DOHH2 (cell line): ENCODE data around the gene PPP2R2D.

ENCODE experiments used
- H3F3A ChIP-seq: fragments of 200-600 bp; sonication (generic), shearing (Covaris generic); 2 replicates; pipeline ENCODE4 v1.6.0; 2016; ENCODE audit warnings: antibody characterized with exemption, mild to moderate bottlenecking; ENCODE audit not compliant: control insufficient read depth, insufficient read depth
- H3K27ac ChIP-seq: fragments of 200-600 bp; sonication (generic); 2 replicates; pipeline ENCODE4 v1.5.1; 2014; ENCODE audit warnings: low read depth, mild to moderate bottlenecking, low read length, moderate library complexity
- H3K27me3 ChIP-seq: fragments of 200-600 bp; sonication (generic); 2 replicates; pipeline ENCODE4 v1.6.1; 2014; ENCODE audit warnings: mild to moderate bottlenecking, low read length, mixed read lengths; ENCODE audit not compliant: control insufficient read depth
- H3K36me3 ChIP-seq: fragments of 200-600 bp; sonication (generic); 2 replicates; pipeline ENCODE4 v1.6.1; 2014; ENCODE audit warnings: mild to moderate bottlenecking, low read length, moderate library complexity, mixed read lengths; ENCODE audit not compliant: control insufficient read depth
- H3K4me1 ChIP-seq: fragments of 200-600 bp; sonication (generic); 2 replicates; pipeline ENCODE4 v1.6.1; 2014; ENCODE audit warnings: mild to moderate bottlenecking, low read length, mixed read lengths; ENCODE audit not compliant: control insufficient read depth
- H3K4me2 ChIP-seq: fragments of 200-600 bp; sonication (generic); 2 replicates; pipeline ENCODE4 v1.6.0; 2014; ENCODE audit warnings: mild to moderate bottlenecking, low read length, moderate library complexity
- H3K4me3 ChIP-seq: fragments of 200-600 bp; sonication (generic); 2 replicates; pipeline ENCODE4 v1.5.1; 2014; ENCODE audit warnings: mild to moderate bottlenecking, low read length, mixed read lengths
- H3K79me2 ChIP-seq: fragments of 200-600 bp; sonication (generic); 2 replicates; pipeline ENCODE4 v1.6.1; 2014; ENCODE audit warnings: mild to moderate bottlenecking, low read length, mixed read lengths; ENCODE audit not compliant: control insufficient read depth
- H3K9me2 ChIP-seq: fragments of 200-600 bp; sonication (generic); replicated peaks from 2 replicates; pipeline ENCODE4 v1.6.1; 2014; ENCODE audit warnings: mild to moderate bottlenecking, low read length, mixed read lengths; ENCODE audit not compliant: control insufficient read depth
- H3K9me3 ChIP-seq: fragments of 200-600 bp; sonication (generic); 2 replicates; pipeline ENCODE4 v1.6.1; 2014; ENCODE audit warnings: antibody characterized with exemption, low read length, mixed read lengths; ENCODE audit not compliant: control insufficient read depth, insufficient read depth
- H4K20me1 ChIP-seq: fragments of 200-600 bp; sonication (generic); 2 replicates; pipeline ENCODE4 v1.6.0; 2014; ENCODE audit warnings: low read depth, mild to moderate bottlenecking, antibody characterized with exemption, low read length, moderate library complexity; ENCODE audit not compliant: control insufficient read depth, insufficient read depth
- EZH2phosphoT487 ChIP-seq: fragments of 200-600 bp; sonication (generic); IDR thresholded peaks from 2 replicates; pipeline ENCODE4 v1.6.1; 2017; ENCODE audit warnings: borderline replicate concordance, mild to moderate bottlenecking, antibody characterized with exemption, low read length, moderate library complexity, mixed read lengths
- TF ChIP-seq, protein P1 (sequence below): fragments of 200-600 bp; sonication (generic); IDR thresholded peaks from one replicate; pipeline ENCODE4 v1.5.1; 2014; ENCODE audit warnings: antibody characterized with exemption, mild to moderate bottlenecking, low read depth, low read length; ENCODE audit not compliant: poor library complexity, severe bottlenecking

The PPP2R2D gene

GRCh38 chr10:131860311-131860710 is 40.5 kb upstream of the PPP2R2D start:
- no peaks in the 10 kb centered on the region for H3K79me2 ChIP-seq
- no peaks in the 10 kb centered on the region for H4K20me1 ChIP-seq
- no peaks in the 10 kb centered on the region for H3F3A ChIP-seq
- no peaks in the 10 kb centered on the region for H3K36me3 ChIP-seq
- peaks cover 3% of the 10 kb centered on the region; the same call in 1 of the 2 replicates for H3K27me3 ChIP-seq
- no peak overlapping the region for H3K4me2 ChIP-seq
- no peaks in the 10 kb centered on the region for H3K9me3 ChIP-seq
- no peaks in the 10 kb centered on the region for H3K4me1 ChIP-seq
- no peaks in the 10 kb centered on the region for H3K9me2 ChIP-seq
- TF ChIP-seq, protein P1, sequence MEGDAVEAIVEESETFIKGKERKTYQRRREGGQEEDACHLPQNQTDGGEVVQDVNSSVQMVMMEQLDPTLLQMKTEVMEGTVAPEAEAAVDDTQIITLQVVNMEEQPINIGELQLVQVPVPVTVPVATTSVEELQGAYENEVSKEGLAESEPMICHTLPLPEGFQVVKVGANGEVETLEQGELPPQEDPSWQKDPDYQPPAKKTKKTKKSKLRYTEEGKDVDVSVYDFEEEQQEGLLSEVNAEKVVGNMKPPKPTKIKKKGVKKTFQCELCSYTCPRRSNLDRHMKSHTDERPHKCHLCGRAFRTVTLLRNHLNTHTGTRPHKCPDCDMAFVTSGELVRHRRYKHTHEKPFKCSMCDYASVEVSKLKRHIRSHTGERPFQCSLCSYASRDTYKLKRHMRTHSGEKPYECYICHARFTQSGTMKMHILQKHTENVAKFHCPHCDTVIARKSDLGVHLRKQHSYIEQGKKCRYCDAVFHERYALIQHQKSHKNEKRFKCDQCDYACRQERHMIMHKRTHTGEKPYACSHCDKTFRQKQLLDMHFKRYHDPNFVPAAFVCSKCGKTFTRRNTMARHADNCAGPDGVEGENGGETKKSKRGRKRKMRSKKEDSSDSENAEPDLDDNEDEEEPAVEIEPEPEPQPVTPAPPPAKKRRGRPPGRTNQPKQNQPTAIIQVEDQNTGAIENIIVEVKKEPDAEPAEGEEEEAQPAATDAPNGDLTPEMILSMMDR, result no peak
- TF ChIP-seq EZH2phosphoT487, result no peak
- H3K4me3 ChIP-seq, result no peak overlapping the region
- H3K27ac ChIP-seq, result no peak overlapping the region

GRCh38 chr10:131860806-131861440 is 39.9 kb upstream of the PPP2R2D start:
- H3K27ac ChIP-seq, result no peak overlapping the region
- H4K20me1 ChIP-seq, result no peaks in the 10 kb centered on the region
- no peaks in the 10 kb centered on the region for H3K9me2 ChIP-seq
- no peaks in the 10 kb centered on the region for H3K79me2 ChIP-seq
- H3F3A ChIP-seq, result no peaks in the 10 kb centered on the region
- no peak overlapping the region for H3K4me2 ChIP-seq
- TF ChIP-seq EZH2phosphoT487, result no peak
- TF ChIP-seq, protein P1, result peak; percentile 29
- H3K36me3 ChIP-seq, result no peaks in the 10 kb centered on the region
- H3K4me1 ChIP-seq, result no peaks in the 10 kb centered on the region
- peaks cover 3% of the 10 kb centered on the region; the same call in 1 of the 2 replicates for H3K27me3 ChIP-seq
- no peak overlapping the region for H3K4me3 ChIP-seq
- no peaks in the 10 kb centered on the region for H3K9me3 ChIP-seq

DNA sequence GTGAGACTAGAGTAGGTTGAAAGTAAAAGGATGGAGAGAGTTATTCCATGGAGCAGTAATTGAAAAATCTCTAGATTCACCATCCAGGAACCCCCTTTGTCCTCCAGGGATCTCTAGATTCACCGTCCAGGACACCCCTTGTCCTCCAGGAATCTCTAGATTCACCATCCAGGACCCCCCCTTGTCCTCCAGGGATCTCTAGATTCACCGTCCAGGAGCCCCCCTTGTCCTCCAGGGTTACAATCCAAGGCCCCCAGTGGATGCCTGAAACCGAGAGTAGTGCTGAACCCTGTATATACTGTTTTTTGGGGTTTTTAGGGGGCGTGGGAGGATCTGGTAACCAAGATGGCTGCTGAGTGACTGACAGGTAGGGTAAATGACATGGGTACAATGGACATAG is 38.3 kb upstream of the PPP2R2D start:
- Histone ChIP-seq H3K4me2 (no peak overlapping the region), H3K27me3 (peaks cover 3% of the 10 kb centered on the region; the same call in 1 of the 2 replicates), H3K27ac (no peak overlapping the region), H3K79me2 (no peaks in the 10 kb centered on the region), H3K4me1 (no peaks in the 10 kb centered on the region), H3K4me3 (no peak overlapping the region), H3K9me2 (no peaks in the 10 kb centered on the region), H3K9me3 (no peaks in the 10 kb centered on the region), H4K20me1 (no peaks in the 10 kb centered on the region), H3K36me3 (no peaks in the 10 kb centered on the region), H3F3A (no peaks in the 10 kb centered on the region)
- TF ChIP-seq EZH2phosphoT487, result no peak
- TF ChIP-seq, protein P1, result no peak
